DMS114 treated with DMSO at 0.1 percent for 48 hours (cell line): Measurements from ENCODE around the gene CTSO.
"Not testable (repeated sequence)": the region's sequence is repeated elsewhere in the genome, so short reads cannot be mapped to it uniquely, and the experiment has no call there.

Source experiments
- DNase-seq: peaks from one replicate; lab custom pipeline; 2025; ENCODE audit not compliant: unreplicated experiment; lab: John Stamatoyannopoulos, UW

The CTSO gene

GRCh38 chr4:155954939-155955338, 1.3 kb upstream of the CTSO start:
- DNase-seq = no peak

- no peak for DNase-seq
Observed at GRCh38 chr4:155954118-155954685, 536 bp upstream of the CTSO start.

- peak; percentile 1 for DNase-seq
Observed at GRCh38 chr4:155952501-155952901, 1.2 kb downstream of the CTSO start.

- no peak for DNase-seq
Observed at GRCh38 chr4:155950461-155950860, 3.2 kb downstream of the CTSO start.

GRCh38 chr4:155948541-155948940, 5.1 kb downstream of the CTSO start:
- DNase-seq = no peak

- DNase-seq = no peak
Observed at GRCh38 chr4:155946486-155946885, 7.2 kb downstream of the CTSO start.

GRCh38 chr4:155944516-155944915, 9.2 kb downstream of the CTSO start:
- DNase-seq = no peak

- no peak for DNase-seq
Observed at GRCh38 chr4:155943605-155944291, 9.9 kb downstream of the CTSO start.

- DNase-seq = no peak
Observed at GRCh38 chr4:155941820-155942219, 11.8 kb downstream of the CTSO start.

GRCh38 chr4:155941085-155941790, 12.4 kb downstream of the CTSO start:
- DNase-seq = no peak

- no peak for DNase-seq
Observed at GRCh38 chr4:155935389-155935986, 18.2 kb downstream of the CTSO start.

GRCh38 chr4:155934634-155935033, 19.0 kb downstream of the CTSO start:
- not testable (repeated sequence) for DNase-seq

- DNase-seq = no peak
Observed at GRCh38 chr4:155931634-155932033, 22.0 kb downstream of the CTSO start.

- no peak for DNase-seq
Observed at GRCh38 chr4:155930330-155930729, 23.3 kb downstream of the CTSO start.

- no peak for DNase-seq
Observed at GRCh38 chr4:155929833-155930232, 23.8 kb downstream of the CTSO start.

- DNase-seq = no peak
Observed at GRCh38 chr4:155924637-155925036, 29.0 kb downstream of the CTSO start.

- no peak for DNase-seq
Observed at GRCh38 chr4:155921597-155921996, 32.1 kb downstream of the CTSO start.

- no peak for DNase-seq
Observed at GRCh38 chr4:155914782-155915181, 38.9 kb downstream of the CTSO start.

GRCh38 chr4:155911905-155912304, 41.8 kb downstream of the CTSO start:
- no peak for DNase-seq

GRCh38 chr4:155909615-155910226, 43.9 kb downstream of the CTSO start:
- no peak for DNase-seq
